Esophagus squamous epithelium (tissue), 4 donors: ENCODE measurements around the gene SLC47A2.

ENCODE experiments used
- CTCF ChIP-seq, 6 experiments: fragments of 450-650 bp in 4 of 6; fragments of 200-600 bp in 2 of 6; sonication (generic) in 2 of 6; IDR thresholded peaks; one replicate each; pipeline ENCODE4 v1.5.1; 2016 to 2019; ENCODE audit warnings: antibody characterized with exemption in 6 of 6, mild to moderate bottlenecking in 4 of 6, moderate library complexity in 4 of 6
- POLR2A ChIP-seq, 4 donors: fragments of 450-650 bp; IDR thresholded peaks; one replicate each; pipeline ENCODE4 v1.6.1; 2017; ENCODE audit warnings: antibody characterized with exemption in 4 of 4, mild to moderate bottlenecking in 4 of 4, moderate library complexity in 3 of 4

GRCh38 chr17:19739241-19740201 lies 23.1 kb upstream of the SLC47A2 start:
- TF ChIP-seq POLR2A (IDR thresholded peaks at IDR 0.05) (no peak), CTCF (IDR thresholded peaks at IDR 0.05) (no peak)
